Measurements from ENCODE around the gene AMFR. TPM values are rescaled to one million over a fixed set of nuclear protein-coding genes. Genes with fewer than 3 reads are reported as not detected.

The AMFR gene
- total and polyA plus RNA-seq, 2 donors, result 34.6 to 52.4 TPM

DNA sequence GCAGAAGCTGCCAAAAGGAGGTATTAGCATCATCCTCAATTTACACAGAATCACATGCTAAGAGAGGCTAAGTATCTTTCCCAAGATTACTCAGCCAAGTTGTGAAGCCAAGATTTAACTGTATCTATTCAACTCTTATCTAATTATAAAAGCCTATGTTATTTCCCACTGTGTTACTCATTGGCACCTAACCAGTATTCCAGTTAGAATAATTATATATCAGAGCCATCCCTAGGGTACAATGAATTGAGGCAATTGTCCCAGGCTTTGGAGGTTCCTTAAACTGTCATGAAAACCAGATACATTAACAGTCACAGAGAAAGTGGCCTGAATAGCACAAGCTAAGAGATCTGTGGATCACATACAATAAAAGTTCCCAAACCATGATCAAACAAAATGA, 10.9 kb upstream of the AMFR start:
- Histone ChIP-seq H3K36me3 (ENCODE audit: control insufficient read depth in 2 of 2, insufficient read depth in 2 of 2, low read length in 1 of 2) (peaks cover 31 to 66% of the 10 kb centered on the region in 2 donors), H3K4me1 (ENCODE audit: control insufficient read depth in 2 of 2, insufficient read depth in 2 of 2, low read length in 2 of 2) (no peaks in the 10 kb centered on the region), H3K27ac (ENCODE audit: low read depth in 1 of 2, low read length in 1 of 2) (no peak overlapping the region), H3K4me3 (ENCODE audit: low read length in 2 of 2) (no peak overlapping the region), H3K9me3 (ENCODE audit: control insufficient read depth in 2 of 2, insufficient read depth in 1 of 2, low read length in 1 of 2) (no peaks in the 10 kb centered on the region), H3K27me3 (ENCODE audit: control insufficient read depth in 2 of 2, insufficient read depth in 1 of 2, low read length in 1 of 2) (no peaks in the 10 kb centered on the region)
- DNase-seq (ENCODE audit: low read depth in 6 of 9, low spot score in 9 of 9), result no peak

DNA sequence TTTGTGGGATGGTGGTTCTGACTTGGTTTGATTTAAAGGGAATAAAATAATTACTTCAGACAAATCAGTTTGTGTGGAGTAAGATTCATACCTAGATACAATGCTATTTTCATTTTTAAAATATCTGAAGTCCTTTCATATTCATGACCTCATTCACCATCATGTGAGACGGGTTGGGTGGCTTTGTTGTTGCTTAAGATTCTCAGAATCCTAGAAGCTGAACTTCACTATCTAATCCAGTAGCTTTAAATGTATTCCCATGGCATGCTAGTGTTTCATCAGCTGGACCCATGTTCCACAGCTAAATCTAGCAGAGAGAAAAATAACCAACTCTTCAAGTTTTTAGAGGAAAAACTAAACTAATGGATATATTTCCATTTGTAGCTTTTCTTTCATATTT, 2.7 kb upstream of the AMFR start:
- 93% methylated on average over 1 of the region's 1 CpG for WGBS
- Histone ChIP-seq H3K9me3 (ENCODE audit: control insufficient read depth in 2 of 2, insufficient read depth in 1 of 2, low read length in 1 of 2) (no peaks in the 10 kb centered on the region), H3K27me3 (ENCODE audit: control insufficient read depth in 2 of 2, insufficient read depth in 1 of 2, low read length in 1 of 2) (no peaks in the 10 kb centered on the region), H3K36me3 (ENCODE audit: control insufficient read depth in 2 of 2, insufficient read depth in 2 of 2, low read length in 1 of 2) (peaks cover 8 to 28% of the 10 kb centered on the region in 2 donors), H3K4me3 (ENCODE audit: low read length in 2 of 2) (no peak overlapping the region), H3K4me1 (ENCODE audit: control insufficient read depth in 2 of 2, insufficient read depth in 2 of 2, low read length in 2 of 2) (peaks cover 3 to 8% of the 10 kb centered on the region in 2 donors), H3K27ac (ENCODE audit: low read depth in 1 of 2, low read length in 1 of 2) (no peak overlapping the region)
- no peak for DNase-seq (ENCODE audit: low read depth in 6 of 9, low spot score in 9 of 9)

DNA sequence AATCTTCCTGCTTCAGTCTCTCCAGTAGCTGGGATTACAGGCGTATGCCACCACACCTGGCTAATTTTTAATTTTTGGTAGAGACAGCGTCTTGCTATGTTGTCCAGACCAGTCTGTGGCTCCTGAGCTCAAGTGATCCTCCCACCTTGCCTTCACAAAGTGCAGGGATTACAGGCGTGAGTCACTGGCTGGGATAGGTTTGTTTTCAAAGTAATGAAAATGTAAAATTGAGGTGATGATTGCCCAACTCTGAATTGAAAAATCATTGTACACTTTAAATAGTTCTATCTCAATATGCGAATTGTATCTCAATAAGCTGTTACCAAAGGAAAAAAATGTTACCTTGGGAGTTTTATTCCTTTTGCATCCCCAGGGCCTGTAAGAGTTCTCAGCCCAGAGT, 1.2 kb upstream of the AMFR start:
- Histone ChIP-seq H3K4me3 (ENCODE audit: low read length in 2 of 2) (no peak overlapping the region), H3K27ac (ENCODE audit: low read depth in 1 of 2, low read length in 1 of 2) (no peak overlapping the region), H3K4me1 (ENCODE audit: control insufficient read depth in 2 of 2, insufficient read depth in 2 of 2, low read length in 2 of 2) (peaks cover 3 to 12% of the 10 kb centered on the region in 2 donors), H3K9me3 (ENCODE audit: control insufficient read depth in 2 of 2, insufficient read depth in 1 of 2, low read length in 1 of 2) (no peaks in the 10 kb centered on the region), H3K27me3 (ENCODE audit: control insufficient read depth in 2 of 2, insufficient read depth in 1 of 2, low read length in 1 of 2) (no peaks in the 10 kb centered on the region), H3K36me3 (ENCODE audit: control insufficient read depth in 2 of 2, insufficient read depth in 2 of 2, low read length in 1 of 2) (peaks cover 8 to 16% of the 10 kb centered on the region in 2 donors)
- WGBS, result 98% methylated on average over 4 of the region's 4 CpGs
- DNase-seq (ENCODE audit: low read depth in 6 of 9, low spot score in 9 of 9), result no peak

DNA sequence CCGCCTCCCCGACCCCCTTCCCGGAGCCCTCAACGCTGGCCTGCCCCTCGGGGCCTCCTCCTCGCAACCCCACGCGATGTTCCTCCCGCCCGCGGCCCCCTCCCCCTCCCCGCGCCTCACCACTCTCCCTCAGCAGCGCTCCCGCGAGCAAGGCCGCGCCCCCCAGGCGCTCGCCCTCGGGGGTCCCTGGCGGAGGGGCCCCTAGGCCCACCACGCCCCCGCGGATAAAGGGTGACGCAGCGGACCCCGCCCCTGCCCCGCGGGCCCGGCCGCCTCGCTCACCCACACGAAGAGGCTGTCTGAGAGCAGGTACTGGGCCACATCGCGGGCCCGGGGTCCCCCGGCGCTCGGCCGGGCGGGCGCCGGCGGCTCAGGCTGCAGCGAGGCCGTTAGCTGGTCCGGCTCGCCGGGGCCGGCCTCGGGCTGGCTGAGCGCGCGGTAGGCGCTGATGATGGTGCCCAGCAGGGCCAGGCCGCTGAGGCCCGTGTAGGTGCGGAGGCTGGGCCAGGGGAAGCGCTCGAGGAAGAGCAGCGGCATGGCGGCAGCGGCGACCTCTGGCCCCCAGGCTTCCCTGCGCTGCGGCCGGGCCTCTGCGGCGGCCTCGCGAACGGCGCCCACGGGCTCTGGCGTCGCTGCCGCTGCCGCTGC, 430 bp downstream of the AMFR start:
- WGBS, result under 1% methylated on average over 79 of the region's 79 CpGs
- peak in 7 of 9 donors; percentile 12 to 58 (median 33) for DNase-seq (ENCODE audit: low read depth in 6 of 9, low spot score in 9 of 9)
- H3K4me3 ChIP-seq (ENCODE audit: low read length in 2 of 2), result peak overlapping the region; percentile 62 to 73
- H3K27ac ChIP-seq (ENCODE audit: low read depth in 1 of 2, low read length in 1 of 2), result peak overlapping the region in 1 of 2 donors; percentile 68
- H3K36me3 ChIP-seq (ENCODE audit: control insufficient read depth in 2 of 2, insufficient read depth in 2 of 2, low read length in 1 of 2), result peaks cover 4 to 5% of the 10 kb centered on the region in 2 donors
- H3K9me3 ChIP-seq (ENCODE audit: control insufficient read depth in 2 of 2, insufficient read depth in 1 of 2, low read length in 1 of 2), result no peaks in the 10 kb centered on the region
- H3K27me3 ChIP-seq (ENCODE audit: control insufficient read depth in 2 of 2, insufficient read depth in 1 of 2, low read length in 1 of 2), result no peaks in the 10 kb centered on the region
- peaks cover 3 to 12% of the 10 kb centered on the region in 2 donors for H3K4me1 ChIP-seq (ENCODE audit: control insufficient read depth in 2 of 2, insufficient read depth in 2 of 2, low read length in 2 of 2)

DNA sequence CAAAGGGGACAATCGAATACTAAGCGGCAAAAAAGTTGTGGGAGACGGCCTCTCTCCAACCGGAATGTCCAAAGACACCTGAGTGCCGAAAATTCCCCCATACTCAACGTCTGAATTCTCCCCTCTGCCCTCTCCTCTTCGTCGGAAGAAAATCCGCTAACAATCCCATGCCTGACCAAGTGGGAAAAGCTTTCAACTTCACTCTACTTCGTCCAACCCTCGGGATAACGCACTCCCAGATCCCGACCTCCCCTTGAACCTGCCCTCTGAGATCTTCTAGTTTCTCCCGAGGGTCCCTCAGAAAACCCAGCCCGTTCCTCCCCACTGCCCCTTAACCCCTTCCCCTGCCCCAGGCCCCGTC, 961 bp downstream of the AMFR start:
- Histone ChIP-seq H3K9me3 (ENCODE audit: control insufficient read depth in 2 of 2, insufficient read depth in 1 of 2, low read length in 1 of 2) (no peaks in the 10 kb centered on the region), H3K27ac (ENCODE audit: low read depth in 1 of 2, low read length in 1 of 2) (peak overlapping the region; percentile 27 to 68), H3K4me3 (ENCODE audit: low read length in 2 of 2) (peak overlapping the region; percentile 62 to 73), H3K27me3 (ENCODE audit: control insufficient read depth in 2 of 2, insufficient read depth in 1 of 2, low read length in 1 of 2) (no peaks in the 10 kb centered on the region), H3K4me1 (ENCODE audit: control insufficient read depth in 2 of 2, insufficient read depth in 2 of 2, low read length in 2 of 2) (peaks cover 3 to 12% of the 10 kb centered on the region in 2 donors), H3K36me3 (ENCODE audit: control insufficient read depth in 2 of 2, insufficient read depth in 2 of 2, low read length in 1 of 2) (peaks cover 1 to 4% of the 10 kb centered on the region in 2 donors)
- WGBS, result 2% methylated on average over 16 of the region's 16 CpGs
- DNase-seq (ENCODE audit: low read depth in 6 of 9, low spot score in 9 of 9), result peak in 2 of 9 donors; percentile 3 to 32

DNA sequence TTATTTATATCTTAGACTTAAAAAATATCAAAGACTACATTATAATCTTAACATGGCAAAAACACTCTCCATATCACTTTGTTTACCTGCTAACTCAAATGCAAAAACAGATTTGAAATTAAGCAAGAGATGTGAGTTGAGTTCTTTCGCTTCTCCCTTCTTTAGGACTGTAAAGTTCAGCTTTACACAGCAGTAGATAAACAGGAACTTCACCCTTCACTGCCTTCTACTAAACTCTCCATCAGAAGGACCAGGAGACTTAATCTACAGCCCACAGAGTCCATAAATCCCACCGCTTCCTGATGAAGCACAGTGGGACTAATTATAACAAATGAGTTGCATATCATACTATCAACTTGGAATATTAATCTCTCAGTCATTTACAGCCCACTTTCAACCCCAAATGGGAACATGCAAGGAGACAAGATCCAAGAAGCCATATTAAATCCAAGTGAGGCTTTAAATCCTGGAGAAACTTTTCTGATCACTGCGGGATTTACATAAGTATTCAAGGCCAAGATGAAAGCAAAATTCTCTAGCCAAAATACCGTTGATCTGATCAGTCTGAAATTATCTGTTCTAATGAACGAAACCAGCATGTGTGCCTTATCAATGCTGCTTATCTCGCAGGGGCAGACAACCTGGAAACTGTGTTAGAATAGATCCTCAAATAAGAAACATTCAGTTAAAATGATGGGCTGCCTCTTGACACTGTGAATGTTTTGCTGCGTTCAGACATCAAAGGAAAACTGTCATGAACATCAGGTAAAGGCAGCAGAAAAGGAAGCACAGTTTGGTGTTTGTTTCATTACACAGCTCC, 1.6 kb downstream of the AMFR start:
- peak overlapping the region; percentile 27 to 68 for H3K27ac ChIP-seq (ENCODE audit: low read depth in 1 of 2, low read length in 1 of 2)
- H3K27me3 ChIP-seq (ENCODE audit: control insufficient read depth in 2 of 2, insufficient read depth in 1 of 2, low read length in 1 of 2), result no peaks in the 10 kb centered on the region
- peak overlapping the region; percentile 62 to 73 for H3K4me3 ChIP-seq (ENCODE audit: low read length in 2 of 2)
- no peaks in the 10 kb centered on the region for H3K9me3 ChIP-seq (ENCODE audit: control insufficient read depth in 2 of 2, insufficient read depth in 1 of 2, low read length in 1 of 2)
- peaks cover 0 to 3% of the 10 kb centered on the region in 2 donors for H3K36me3 ChIP-seq (ENCODE audit: control insufficient read depth in 2 of 2, insufficient read depth in 2 of 2, low read length in 1 of 2)
- H3K4me1 ChIP-seq (ENCODE audit: control insufficient read depth in 2 of 2, insufficient read depth in 2 of 2, low read length in 2 of 2), result peaks cover 3 to 12% of the 10 kb centered on the region in 2 donors
- DNase-seq (ENCODE audit: low read depth in 6 of 9, low spot score in 9 of 9), result peak in 8 of 9 donors; percentile 2 to 66 (median 34)
- 31% methylated on average over 7 of the region's 7 CpGs for WGBS

DNA sequence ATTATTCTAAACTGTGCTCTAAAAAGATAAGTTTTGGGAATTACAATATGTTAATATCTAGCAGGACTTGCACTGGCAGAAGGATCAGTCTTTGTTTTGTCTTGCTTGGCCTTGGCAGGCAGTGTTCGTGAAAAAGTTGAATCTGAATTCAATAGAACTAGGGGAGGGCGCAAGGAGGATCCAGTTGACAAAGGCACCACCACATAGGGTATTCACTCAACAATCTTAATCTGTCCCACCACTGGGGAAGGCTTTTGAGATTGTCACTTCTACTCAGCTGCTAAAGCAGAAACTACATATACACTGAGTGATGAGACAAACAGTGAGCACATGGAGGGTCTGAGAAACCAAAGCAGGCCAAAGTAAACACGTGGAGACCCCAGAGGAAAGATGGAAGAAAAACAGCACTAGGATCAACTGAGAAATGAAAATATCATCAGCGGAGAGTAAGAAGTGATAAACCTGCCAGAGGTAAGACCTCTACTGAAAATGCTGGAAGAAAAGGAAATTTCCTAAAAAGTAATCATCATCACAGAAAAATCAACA, 2.4 kb downstream of the AMFR start:
- Histone ChIP-seq H3K4me3 (ENCODE audit: low read length in 2 of 2) (no peak overlapping the region), H3K4me1 (ENCODE audit: control insufficient read depth in 2 of 2, insufficient read depth in 2 of 2, low read length in 2 of 2) (peaks cover 3 to 12% of the 10 kb centered on the region in 2 donors), H3K27me3 (ENCODE audit: control insufficient read depth in 2 of 2, insufficient read depth in 1 of 2, low read length in 1 of 2) (no peaks in the 10 kb centered on the region), H3K36me3 (ENCODE audit: control insufficient read depth in 2 of 2, insufficient read depth in 2 of 2, low read length in 1 of 2) (no peaks in the 10 kb centered on the region), H3K9me3 (ENCODE audit: control insufficient read depth in 2 of 2, insufficient read depth in 1 of 2, low read length in 1 of 2) (no peaks in the 10 kb centered on the region), H3K27ac (ENCODE audit: low read depth in 1 of 2, low read length in 1 of 2) (no peak overlapping the region)
- peak in 1 of 9 donors; percentile 4 for DNase-seq (ENCODE audit: low read depth in 6 of 9, low spot score in 9 of 9)
- WGBS, result 95% methylated on average over 4 of the region's 4 CpGs

DNA sequence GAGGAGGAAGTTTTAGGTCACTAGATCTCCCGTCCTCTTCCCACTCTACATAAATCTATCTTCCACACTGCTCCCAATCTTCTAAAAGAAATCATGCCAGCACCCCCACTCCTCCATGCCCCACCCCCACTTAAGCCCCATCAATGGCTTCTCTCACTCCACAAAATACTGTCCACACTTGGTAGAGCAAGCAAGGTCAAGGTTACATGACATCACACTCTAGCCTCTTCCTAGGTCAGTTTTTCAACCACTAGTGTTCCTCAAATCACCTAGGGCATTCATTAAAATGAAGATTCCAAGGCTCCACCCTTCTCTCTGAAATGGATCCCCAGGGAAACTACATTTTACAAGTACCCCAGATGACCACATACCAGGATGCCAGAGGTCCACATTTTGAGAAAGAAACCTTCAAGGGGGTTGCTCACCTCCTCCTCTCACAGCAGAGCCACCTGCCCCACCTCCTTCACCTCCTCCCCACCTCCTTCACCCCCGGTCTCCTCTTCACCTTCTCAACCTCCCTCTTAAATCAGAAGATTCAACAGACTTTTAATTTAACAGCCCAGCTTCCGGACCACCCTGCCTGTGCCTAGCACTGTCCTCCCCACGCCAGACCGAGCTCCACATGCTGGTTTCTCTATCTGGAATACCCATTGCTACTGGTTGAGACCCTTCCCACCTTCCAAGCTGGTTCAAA, 3.2 kb downstream of the AMFR start:
- no peaks in the 10 kb centered on the region for H3K36me3 ChIP-seq (ENCODE audit: control insufficient read depth in 2 of 2, insufficient read depth in 2 of 2, low read length in 1 of 2)
- peaks cover 3 to 12% of the 10 kb centered on the region in 2 donors for H3K4me1 ChIP-seq (ENCODE audit: control insufficient read depth in 2 of 2, insufficient read depth in 2 of 2, low read length in 2 of 2)
- no peaks in the 10 kb centered on the region for H3K9me3 ChIP-seq (ENCODE audit: control insufficient read depth in 2 of 2, insufficient read depth in 1 of 2, low read length in 1 of 2)
- 92% methylated on average over 5 of the region's 5 CpGs for WGBS
- H3K4me3 ChIP-seq (ENCODE audit: low read length in 2 of 2), result no peak overlapping the region
- H3K27ac ChIP-seq (ENCODE audit: low read depth in 1 of 2, low read length in 1 of 2), result no peak overlapping the region
- DNase-seq (ENCODE audit: low read depth in 6 of 9, low spot score in 9 of 9), result no peak
- H3K27me3 ChIP-seq (ENCODE audit: control insufficient read depth in 2 of 2, insufficient read depth in 1 of 2, low read length in 1 of 2), result no peaks in the 10 kb centered on the region
